Left renal pelvis (tissue), 4 donors: ENCODE results near the gene CNOT6L. TPM values are rescaled to one million over a fixed set of nuclear protein-coding genes. Genes with fewer than 3 reads are reported as not detected.

Experiments
- polyA plus RNA-seq, 4 donors: library from polyadenylated mRNA; unstranded; fragments of 120-200 nt; gene quantifications; one replicate each; pipeline ENCODE4 v1.2.1, GENCODE V29; 2013; ENCODE audit not compliant: insufficient read length in 4 of 4

Gene CNOT6L
- polyA plus RNA-seq, 4 donors, result 20.6 to 40.9 (median 35.1) TPM

Other genes starting within 250 kb of the CNOT6L start
- gene CXCL13, start 213.5 kb downstream of the CNOT6L start, polyA plus RNA-seq, result under 1 TPM; 0.54 to 0.72 (median 0.61) TPM
- 10 to 100 TPM; 41.9 to 64.0 (median 58.9) TPM for gene MRPL1, start 43.5 kb upstream of the CNOT6L start, polyA plus RNA-seq
- gene FRAS1, start 238.0 kb upstream of the CNOT6L start, polyA plus RNA-seq, result 10 to 100 TPM; 10.2 to 85.5 (median 66.8) TPM